ENCODE results near the gene FGF19.
A peak's percentile ranks its signal among the peaks of the same experiment; 100 is the strongest.

FGF19 gene, protein sequence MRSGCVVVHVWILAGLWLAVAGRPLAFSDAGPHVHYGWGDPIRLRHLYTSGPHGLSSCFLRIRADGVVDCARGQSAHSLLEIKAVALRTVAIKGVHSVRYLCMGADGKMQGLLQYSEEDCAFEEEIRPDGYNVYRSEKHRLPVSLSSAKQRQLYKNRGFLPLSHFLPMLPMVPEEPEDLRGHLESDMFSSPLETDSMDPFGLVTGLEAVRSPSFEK

GRCh38 chr11:69703768-69704507 lies at the start of gene FGF19:
Gene FGF19 (minus strand): TSS chr11:69704022. CDS start chr11:69703876, 146 bp downstream.
- no peak for DNase-seq

DNA sequence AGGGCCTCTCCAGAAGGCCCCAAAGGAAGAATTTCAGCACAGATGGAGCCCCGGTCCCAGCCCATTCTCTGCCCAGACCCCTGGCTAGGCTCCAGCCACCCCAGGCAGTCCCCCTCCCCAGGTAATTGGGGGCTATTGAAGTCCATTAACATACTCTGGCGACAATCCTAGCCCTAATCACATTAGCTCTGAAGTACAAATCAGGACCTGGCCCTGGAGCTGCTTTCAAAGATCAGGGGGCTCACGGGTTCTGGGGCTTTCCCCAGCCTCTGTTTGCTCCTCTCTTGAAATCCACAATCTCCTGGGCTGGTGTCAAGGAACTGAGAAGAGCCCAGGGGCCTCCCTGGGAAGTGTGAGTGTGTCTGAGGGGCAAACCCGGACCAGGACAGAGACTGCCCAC lies 49.1 kb upstream of the FGF19 start:
- DNase-seq, result no peak

DNA sequence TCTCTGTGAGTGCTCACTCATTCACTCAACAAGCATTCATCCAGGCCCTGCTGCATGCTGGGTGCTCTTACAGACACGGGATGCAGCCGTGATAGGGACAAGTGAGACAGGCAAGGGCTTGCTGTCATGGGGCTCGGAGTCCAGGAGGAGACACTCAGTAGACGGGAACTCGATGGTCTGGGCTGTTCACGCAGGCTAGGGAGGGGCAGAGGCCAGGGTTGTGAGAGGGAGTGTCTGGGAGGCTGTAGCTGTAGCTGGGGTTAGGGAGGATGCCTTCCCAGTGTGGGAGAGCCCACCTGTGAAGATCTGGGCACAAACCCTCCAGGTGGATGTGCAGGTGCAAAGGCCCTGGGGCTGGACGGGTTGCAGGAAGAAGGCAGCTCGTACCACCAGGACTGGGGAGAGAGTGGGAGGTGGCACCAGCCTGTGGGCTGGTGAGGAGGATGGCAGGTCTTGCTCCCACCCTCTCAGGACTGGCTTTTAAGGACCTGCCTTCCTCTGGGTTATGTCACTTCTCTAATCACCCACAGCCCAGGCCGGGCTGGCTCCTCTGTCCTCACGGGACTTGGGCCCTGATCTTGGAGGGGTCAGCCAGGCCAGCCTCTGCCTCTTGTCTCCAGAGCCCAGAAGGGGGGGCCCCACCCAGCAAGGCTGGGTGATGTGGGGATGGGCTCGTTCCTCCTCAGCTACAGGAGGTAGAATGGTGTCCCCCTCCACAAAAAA lies 47.2 kb upstream of the FGF19 start:
- DNase-seq, result no peak

- no peak for DNase-seq
These were observed 46.5 kb upstream of the FGF19 start for GRCh38 chr11:69750108-69750850.

DNA sequence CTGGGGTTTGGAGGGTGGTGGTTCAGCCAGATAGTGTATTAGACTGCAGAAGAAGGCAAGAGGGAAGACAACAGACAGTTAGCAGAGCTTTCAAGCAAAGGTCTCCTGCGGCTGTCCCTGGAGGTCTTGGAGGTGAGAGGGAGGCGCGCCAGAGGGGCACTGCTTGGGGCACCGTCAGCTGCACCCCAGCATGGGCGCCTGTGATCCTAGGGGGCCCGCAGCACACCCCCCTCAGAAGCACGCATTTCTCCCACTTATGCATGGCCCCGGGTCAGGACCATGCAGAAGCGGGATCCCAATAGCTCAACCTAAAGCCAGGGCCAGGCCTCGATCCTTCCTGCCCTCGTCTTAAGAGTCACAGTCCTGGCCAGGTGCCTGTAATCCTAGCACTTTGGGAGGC lies 44.8 kb upstream of the FGF19 start:
- no peak for DNase-seq

DNA sequence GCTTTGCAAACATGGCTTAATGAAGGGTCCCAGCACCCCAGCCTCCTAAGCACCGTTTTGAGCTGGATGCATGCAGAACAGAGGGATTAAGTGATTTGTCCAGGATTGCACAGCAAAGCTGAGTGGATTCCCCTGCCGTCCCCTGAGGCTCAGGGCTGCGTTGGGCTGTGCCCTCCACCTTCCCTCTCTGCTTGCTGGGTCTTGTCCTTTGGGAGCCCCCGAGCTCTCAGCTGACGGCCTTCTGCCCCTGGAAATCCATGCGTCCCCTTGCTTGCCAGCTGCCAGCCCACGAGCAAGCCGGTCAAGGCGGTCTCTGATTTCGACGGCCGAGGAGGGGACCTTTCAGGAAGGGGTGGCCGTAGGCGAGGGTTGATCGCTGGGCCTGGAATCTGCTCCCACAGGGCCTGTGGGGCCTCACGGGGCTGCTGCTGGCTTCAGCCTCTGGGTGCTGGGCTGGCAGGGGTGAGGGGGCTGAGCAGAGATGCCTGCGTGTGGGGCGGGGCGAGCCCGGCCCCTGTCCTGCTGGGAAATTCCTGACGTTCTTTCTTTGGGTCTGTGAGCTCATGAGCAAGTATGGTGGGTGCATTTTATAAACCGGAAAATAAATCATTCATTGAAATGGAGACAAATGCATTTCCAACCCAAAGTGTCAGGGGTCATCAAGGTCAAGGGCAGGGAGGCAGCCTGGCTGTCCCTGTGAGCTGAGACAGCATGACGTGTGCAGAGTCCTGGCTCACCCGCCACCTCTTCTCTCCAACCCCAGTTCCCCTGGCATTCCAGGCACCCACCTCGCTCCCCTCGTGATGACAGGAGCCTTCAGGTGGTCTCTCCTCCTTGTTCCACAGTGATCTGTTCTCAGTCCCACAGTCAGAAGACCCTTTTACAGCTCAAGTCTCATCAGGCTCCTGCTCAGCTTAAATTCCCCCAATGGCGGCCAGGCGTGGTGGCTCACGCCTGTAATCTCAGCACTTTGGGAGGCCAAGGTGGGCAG lies 43.2 kb upstream of the FGF19 start:
- DNase-seq, result peak; percentile 50

- no peak for DNase-seq
These were observed 42.3 kb upstream of the FGF19 start for GRCh38 chr11:69746140-69746539.

DNA sequence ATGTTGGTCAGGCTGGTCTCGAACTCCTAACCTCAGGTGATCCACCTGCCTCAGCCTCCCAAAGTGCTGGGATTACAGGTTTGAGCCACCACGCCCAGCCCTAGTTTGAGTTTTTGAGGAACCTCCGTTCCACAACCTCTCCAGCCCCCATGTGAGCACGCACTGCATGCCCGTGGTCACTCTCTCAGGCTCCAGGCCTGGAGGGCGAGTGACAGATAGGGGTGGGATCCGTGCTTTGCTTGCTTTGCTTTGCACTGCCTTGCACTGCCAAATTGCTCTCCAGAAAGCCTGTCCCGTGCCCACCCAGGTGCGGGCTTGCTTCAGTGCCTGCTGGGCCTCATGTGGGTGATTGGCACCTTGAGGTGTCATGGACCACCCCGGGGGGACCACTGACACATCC lies 41.4 kb upstream of the FGF19 start:
- no peak for DNase-seq

DNA sequence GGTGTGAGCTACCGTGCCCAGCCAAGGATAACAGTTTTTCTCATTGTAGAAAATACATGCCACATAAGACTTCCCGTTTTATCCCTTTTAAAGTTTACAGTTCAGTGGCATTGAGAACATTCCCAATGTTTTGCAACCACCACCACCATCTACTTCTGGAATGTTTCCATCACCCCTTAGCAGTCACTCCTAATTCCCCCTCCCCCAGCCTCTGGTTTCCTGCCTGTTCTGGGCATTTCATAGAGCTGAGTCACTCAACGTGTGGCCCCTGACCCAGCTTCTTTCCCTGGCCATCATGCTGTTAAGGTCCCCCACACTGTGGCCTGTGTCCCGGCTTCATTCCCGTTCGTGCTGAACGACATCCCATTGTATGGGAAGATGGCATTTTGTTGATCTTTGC lies 40.6 kb upstream of the FGF19 start:
- DNase-seq, result peak; percentile 88

- no peak for DNase-seq
These were observed 31.0 kb upstream of the FGF19 start for GRCh38 chr11:69734841-69735240.

DNA sequence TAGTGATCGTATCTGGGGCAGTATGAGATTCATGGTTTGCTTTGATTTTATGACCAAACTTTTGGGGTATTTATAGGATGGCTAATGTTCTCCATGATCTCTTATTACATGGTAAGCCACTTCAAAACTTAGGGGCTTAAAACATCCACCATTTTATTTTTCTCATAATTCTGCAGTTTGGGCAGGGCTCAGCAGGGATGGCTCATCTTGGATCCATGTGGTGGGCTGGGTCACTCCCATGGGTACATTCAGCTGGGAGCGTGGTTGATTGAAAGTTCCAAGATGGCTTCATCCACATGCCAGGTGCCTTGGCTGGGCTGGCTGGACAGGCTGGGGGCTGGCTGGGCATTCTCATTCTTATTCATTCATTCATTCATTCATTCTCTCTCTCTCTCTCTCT lies 30.5 kb upstream of the FGF19 start:
- DNase-seq, result no peak

- DNase-seq, result no peak
These were observed 29.1 kb upstream of the FGF19 start for GRCh38 chr11:69732910-69733309.

GRCh38 chr11:69731110-69731509 lies 27.3 kb upstream of the FGF19 start:
- no peak for DNase-seq

DNA sequence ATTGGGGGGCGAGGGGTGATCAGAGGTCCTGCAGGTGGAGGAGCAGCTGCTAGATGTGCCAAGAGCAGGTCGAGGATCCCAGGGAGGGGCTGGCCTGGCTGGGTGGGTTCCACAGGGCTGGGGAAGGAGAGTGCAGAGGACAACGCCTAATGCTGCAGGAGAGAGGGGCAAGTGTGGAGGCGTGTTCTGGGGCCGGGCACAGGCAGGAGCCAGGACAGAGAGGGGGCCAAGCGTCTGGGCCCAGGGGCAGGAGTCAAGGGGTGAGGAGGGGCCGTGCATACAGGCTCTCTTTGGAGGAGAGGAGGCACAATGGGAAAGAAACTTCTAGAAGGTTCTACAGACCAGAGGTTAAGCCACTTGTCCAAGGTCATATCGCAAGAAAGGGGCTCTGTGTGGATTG lies 26.7 kb upstream of the FGF19 start:
- DNase-seq, result no peak

GRCh38 chr11:69729252-69729651 lies 25.4 kb upstream of the FGF19 start:
- DNase-seq, result no peak

DNA sequence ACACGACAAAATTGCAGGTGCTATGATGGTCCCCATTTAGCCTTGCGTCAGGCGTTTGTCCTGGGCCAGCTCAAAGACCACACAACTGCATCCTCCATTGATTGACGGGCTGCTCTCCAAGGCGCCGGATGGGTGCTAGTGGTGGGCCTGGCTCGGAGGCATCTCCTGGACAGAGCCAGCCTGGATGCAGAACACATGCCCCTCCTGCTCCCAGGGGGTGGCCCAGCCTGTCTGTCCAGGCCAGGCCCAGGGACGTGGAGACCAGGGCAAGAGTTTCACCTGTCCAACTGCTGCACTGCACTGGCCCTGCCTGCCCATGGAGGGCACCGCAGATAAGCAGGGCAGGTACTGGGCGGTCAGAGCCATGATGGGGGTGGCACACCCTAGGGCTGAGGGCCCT lies 23.4 kb upstream of the FGF19 start:
- no peak for DNase-seq

GRCh38 chr11:69726481-69726880 lies 22.7 kb upstream of the FGF19 start:
- no peak for DNase-seq

GRCh38 chr11:69726019-69726418 lies 22.2 kb upstream of the FGF19 start:
- no peak for DNase-seq

GRCh38 chr11:69721745-69722144 lies 17.9 kb upstream of the FGF19 start:
- DNase-seq, result no peak

DNA sequence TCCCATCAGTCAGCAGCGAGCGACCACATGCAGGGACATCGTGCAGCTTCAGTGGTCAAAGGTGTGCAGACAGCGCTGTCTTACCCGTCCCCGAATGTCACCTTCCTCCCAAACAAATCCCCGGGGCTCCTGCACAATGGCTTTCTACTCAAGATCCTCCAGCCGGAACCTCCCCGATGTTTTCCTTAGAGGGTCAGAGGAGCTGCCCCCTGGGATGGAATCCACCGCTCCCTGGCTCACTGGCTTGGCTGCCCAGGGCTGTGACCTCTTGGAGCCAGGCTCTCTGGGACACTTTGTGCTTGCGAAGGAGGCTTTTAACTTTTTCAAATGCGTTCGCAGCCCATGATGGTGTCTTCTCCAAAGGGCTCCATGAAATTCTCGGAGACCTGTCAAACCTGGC lies 17.3 kb upstream of the FGF19 start:
- DNase-seq, result no peak

GRCh38 chr11:69718912-69719311 lies 15.1 kb upstream of the FGF19 start:
- DNase-seq, result no peak

DNA sequence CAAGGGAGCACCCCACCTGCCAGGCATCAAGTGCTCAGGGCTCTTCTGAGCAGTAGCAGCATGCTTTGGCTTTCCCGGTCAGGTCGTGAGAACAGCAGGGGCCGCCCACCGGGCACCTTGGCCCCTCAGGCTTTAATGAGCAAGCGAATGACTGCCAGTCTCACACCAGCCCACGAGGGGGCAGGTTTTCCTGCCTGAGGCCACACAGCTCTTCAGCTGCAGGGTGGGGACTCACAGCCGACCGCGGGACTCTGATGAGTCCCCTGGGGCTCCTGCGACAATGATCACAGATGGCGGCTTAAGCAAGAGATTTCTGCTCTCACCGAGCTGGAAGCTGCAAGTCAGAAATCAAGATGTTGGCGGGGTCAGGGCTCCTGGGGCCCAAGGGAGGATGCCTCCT lies 14.3 kb upstream of the FGF19 start:
- peak; percentile 30 for DNase-seq

Data from fibroblast of skin of right biceps (primary cell).